GM19023 (cell line): Measurements from ENCODE around the gene SLC46A1.

Experiments used
- ATAC-seq: cut with Tn5 transposase; IDR thresholded peaks from one replicate; pipeline ENCODE4 v1.9.1; 2021; ENCODE audit warnings: mild to moderate bottlenecking, moderate library complexity; ENCODE audit not compliant: unreplicated experiment

The SLC46A1 gene

DNA sequence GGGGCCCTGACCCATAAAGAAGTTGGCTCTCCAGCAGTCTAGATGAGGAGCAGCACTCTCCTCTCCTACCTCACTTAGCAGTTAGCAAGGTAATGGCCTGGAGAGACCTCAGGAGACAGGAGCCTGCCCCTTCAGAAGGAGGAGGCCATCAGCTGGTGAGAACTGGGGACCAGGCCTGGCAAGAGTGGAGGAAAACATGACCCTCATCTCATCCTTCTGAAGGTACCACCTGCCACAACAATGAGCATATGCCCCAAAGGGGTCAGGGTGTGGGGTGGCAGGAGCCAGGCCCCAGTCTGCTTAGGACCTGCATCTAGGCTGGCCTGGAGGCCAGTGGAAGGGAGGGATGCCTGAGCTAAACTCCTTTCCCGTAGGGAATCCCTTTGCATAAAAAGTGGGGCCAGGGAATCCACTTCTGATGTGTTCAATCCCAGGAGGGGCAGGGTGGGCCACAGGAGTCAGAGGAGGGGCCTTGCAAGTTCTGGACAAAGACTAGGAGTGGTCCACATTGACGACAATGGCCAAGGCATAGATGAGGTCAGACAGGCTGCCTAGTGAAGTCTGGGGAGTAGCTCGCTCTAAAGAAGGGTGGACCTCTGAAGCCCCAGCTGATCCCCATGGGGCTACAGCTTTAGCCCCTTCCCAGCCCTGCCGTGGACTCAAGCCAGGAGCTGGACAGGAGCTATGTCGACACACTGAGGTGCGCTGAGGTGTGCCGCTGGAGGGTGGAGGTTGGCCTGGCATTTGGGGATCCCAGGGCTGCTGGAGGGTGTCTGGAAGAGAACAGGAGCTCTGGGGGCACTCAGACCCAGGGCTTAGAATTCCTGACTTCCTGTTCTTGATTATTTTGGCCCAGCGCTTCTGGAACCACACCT lies 42.0 kb downstream of the SLC46A1 start:
- no peak for ATAC-seq

DNA sequence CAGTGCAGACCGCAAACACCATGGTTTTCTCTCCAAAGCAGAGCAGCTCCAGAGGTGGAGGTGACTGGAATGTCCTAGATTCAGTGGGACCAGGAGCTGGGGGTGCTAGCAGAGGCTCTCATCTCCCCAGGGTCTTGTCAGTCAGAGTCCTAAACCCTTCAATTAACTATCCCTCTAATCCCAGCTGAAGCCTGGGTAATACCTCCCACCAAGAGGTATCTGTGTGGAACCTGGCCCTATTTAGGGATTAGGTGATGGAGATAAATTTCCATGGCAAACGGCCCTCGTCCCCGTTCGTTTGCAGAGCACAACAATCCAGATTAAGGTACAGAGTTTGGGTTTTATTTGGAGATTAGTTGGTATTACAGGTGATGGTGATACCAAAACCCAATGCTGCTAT lies 42.8 kb downstream of the SLC46A1 start:
- ATAC-seq: no peak

DNA sequence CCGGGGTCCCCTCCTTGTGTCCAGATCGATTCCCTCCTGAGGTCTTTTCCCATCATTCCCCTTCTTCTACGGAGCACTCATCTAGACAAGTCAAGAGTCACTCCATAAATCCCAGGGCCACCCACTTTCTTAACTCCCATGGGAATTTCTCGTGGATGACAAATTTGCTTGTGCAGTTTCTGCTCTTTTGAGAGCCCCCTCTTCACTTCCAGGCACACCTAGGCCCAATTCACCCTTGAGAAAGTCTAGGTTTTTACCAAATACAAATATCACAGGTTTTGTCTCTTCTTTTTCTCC lies 48.2 kb downstream of the SLC46A1 start:
- no peak for ATAC-seq

DNA sequence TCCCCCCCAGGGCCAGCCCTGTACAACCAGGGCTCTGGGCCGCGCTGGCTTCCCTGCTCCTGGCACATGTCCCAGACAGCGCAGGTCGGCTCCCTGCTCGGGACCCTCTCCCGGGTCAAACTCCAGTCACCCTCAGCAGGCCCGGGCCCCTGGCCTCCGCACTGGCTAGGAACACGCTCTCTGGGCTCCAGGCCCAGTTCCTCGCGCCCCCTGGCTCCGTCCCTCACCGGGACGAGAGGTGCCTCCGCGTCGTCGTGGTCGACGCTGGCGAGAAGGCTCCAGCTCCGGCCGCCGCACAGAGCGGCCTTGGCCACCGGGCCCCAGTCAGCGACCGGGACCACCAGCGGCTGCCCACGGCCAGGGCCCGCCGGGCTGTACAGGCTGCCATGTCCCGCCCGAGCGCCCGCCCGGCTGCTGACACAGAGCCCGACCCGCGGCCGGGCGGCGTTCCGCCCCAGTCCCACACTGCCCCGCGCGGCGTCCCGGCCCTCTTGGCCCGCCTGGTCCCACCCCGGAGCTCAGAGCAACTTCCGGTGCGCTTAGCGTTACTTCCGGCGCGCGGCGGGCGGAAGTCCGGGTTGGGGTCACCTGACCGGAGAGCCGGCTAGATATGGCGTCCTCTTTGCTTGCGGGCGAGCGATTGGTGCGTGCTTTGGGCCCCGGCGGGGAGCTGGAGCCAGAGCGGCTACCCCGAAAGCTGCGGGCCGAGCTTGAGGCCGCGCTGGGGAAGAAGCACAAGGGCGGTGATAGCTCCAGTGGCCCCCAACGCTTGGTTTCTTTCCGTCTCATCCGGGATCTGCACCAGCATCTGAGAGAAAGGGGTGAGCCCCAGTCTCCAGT lies 48.7 kb downstream of the SLC46A1 start, which contains the start of gene POLDIP2:
TSS of gene POLDIP2 (minus strand) at position 467 of the 840 bp plus-strand sequence. CDS start at position 388, 79 bp downstream.
- peak; percentile 95 for ATAC-seq

DNA sequence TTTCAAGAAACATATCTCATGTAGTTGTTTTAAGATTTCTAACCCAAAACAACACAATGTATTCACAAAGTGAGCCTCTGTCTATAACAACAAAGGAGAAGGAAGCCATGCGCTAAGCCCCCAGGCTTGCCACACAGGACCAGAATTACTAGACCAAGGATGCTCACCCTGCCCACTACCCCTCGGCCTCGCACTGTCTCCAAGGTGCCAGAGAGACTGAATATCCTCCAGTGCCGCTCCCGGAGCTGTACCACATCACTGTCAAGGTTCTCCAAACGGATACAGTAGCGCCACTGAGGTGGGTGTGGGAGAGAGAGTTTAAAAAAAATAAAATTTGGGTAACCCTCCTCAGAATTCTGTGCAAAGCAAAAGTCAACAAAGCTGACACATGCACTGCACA lies 55.7 kb downstream of the SLC46A1 start:
- ATAC-seq: no peak

DNA sequence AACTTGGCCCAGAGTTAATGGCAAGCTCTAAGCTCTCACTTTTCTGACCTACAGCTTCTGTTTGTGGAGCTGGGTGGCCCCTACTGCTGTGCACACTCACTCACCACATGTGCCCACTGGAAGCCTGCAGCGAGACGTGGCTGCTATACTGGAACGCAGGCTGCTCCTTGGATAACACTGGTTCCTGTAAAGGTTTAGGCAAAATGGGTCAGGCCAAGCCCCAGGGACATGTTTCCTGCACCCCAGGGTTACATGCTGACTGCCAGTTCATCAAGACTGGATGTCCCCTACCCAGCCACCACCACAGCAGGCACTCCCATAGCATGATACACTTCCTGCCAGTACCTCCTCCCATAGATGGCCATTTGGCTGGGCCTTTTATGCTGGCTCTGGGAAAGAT lies 57.0 kb downstream of the SLC46A1 start:
- ATAC-seq: no peak

DNA sequence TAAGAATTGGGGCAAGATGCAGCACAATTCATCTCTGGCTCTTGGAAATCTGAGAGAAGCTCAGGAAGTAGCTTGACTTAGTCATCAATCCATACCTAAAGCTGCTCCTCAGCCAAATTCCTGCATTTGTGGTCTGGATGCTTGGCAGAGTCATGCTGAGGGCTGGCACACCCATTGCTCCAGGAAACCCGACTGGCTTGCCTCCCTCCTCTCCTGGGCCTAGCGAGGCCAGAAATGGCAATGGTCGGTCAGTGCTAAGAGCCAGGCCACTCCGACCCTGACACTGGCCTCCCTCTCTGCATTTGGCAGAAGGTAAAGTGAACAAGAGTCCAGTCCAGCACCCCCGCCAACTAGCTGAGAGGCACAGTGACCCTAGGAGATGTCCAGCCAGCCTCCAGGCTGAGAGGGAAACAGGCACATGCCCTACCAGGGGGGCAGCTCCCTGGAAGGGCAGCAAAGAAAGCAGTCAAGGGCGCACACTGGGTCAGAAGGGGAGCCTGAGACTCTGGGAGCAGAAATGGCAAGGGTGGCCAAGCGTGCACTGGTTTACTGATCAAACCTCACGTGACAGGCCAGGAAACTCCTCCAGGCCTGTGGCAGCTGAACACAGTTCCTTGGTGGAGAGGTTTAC lies 58.6 kb downstream of the SLC46A1 start:
- ATAC-seq: no peak

DNA sequence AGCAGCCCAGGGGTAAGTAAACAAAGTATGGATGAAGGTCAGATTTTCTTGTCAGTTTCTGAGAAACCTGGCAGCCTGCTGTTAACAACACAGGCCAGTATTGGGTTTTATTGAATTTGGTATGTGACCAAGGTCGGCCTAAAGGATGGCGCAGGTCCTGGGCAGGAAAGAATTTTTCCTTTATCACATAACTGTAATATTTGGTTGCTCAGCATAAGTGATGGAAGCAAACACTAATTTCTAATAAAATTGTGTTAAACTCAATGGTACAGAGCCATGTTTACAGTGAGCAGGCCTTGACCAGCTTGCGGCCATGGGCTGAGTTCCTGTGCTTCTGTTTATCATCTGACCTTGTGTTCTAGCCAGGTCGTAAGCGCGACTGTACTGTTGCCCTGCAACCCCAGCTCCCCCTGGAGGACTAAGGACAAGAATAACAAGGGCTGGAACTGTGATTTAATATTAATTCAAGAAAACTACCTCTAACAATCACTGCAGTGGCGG lies 59.2 kb downstream of the SLC46A1 start:
- no peak for ATAC-seq

DNA sequence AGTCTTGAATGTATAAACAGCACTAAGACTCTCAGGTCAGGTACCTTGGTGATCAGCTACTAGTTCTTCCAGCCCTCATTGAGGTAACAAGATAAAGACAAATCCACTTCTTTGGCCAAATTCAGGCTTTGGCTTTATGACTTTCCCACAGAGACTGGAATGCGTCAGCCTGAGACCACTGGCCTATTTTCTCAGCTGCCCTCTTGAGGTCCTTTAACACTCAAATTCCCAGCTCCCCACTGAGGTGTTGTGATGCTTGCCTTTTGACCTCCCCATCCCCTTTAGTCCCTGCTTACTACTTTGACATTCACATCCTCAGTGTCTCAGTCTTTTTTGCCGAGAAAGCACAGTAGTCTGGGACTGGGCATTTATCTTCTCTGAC lies 59.8 kb downstream of the SLC46A1 start:
- no peak for ATAC-seq

DNA sequence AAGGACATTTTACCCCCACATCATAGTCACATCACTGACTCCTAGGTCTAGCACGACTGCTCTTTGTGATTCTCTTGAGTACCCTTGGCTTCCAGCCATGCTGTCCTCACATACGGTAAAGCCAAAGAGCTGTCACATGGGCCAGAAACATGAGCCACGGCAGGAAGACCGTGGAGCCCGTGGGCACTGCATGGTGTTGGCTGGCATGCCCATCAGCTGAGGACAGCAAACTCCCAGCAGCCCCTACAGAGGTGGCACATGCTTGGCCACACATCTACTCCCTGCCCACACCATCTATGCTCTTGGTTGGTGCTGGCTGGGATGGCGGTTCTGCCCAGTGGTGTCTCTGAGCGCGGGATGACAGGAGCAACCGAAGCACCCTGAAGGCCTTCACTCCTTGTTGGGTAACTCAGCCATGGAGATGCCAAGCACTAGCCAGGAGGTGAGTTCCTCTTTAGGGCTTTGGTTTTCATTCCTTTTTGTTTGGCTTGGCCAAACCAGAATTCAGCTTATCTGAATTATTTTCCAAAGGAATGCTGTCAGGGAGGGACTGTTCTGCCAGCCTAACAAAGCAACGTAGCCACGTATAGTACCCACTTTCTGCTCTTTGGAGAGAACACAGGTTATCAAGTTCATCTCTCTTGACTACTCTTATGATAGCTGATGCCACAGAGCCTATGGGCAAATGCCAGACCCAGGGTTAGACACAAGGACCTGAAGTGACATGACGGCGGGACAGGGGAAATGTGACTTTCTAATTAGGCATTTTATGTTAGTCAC lies 60.4 kb downstream of the SLC46A1 start:
- no peak for ATAC-seq
